Nucleus accumbens (tissue), 56 donors: ENCODE results near the gene TAMM41.
A peak's percentile ranks its signal among the peaks of the same experiment; 100 is the strongest.
"Not testable (repeated sequence)": the region's sequence is repeated elsewhere in the genome, so short reads cannot be mapped to it uniquely, and the experiment has no call there.

Experiments
- DNase-seq, 56 donors: peaks; one replicate each; lab custom pipeline; 2025; lab: John Stamatoyannopoulos, UW

Gene TAMM41

DNA sequence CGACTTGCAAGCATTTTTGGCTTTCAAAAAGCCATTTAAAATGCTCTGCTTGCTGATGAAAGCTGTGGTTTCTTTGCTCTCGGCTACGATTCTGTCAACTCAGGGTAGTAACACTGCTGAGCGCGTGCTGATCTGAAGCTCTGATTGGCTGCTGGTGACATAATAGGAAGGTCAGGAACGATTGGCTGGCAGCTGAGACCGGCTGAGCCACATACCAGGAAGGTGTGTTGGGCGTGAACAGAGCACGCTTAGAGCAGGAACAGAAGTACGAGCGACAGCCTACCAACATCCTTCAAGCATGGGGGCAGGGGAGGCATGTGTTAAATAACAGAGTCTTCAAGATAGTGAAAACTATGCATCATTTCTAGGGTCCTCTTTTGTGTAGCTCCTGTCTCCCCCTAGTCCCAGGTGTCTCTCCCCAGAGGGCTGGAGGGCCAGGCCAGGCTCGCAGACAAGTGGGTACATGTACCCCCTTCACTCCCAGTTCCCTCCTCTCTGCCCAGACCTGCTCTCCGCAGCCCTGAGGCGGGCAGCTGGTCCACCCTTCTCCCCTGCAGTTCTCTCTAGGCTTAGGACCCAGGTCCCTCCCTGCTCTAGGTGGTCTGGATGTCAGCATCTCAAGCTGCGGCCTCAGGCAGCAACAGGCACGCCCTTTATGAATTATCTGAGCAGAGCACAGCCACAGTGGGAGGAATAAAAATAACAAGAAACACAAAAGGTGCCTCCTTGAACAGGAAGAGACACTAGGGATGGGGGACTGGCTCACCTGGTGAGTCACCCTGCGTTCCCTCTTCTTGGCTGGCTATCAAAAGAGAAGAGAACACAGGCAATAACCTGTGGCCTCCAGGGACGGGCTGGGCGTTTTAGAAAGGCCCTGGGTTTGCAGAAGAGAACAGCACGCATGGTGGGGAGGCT lies 76.0 kb downstream of the TAMM41 start:
- peak in 50 of 56 donors; percentile 3 to 88 (median 46) for DNase-seq

DNA sequence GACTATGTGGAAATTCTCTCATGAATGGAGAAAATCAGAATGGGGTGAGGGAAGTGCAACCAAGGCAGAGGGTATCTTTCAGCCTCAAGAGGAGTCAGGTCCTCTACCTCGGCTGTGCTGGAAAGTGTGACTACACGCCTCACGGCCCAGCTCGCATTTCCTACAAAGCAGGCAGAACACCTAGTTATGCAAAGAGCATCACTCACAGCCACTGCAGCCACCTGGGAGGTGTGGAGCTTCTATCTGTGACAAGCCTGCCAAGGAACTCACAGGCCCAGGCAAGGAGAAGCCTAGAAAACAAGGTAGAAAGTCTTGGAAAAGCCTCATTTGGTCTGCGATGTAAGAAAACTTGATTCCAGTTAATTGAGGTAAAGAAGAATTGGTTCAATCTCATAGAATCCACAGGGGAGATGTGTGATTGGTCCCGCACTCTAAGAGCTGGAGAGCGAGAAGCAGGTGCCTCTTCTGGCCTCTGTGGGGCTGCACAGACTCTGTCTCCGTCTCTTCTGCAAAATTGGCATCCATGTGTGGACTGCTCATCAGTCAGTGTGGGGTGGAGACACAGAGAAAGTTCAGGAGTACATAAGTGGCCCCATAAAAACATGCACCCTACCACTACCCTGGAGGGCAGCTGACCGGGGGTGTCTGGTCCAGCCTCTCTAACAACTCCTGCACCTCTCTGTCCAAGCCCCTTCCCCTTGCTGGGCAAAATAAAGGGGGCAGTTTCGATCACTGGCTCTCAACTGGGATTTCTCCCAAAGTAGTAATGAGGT lies 76.8 kb downstream of the TAMM41 start:
- peak in 3 of 56 donors; percentile 3 to 27 (median 16) for DNase-seq

DNA sequence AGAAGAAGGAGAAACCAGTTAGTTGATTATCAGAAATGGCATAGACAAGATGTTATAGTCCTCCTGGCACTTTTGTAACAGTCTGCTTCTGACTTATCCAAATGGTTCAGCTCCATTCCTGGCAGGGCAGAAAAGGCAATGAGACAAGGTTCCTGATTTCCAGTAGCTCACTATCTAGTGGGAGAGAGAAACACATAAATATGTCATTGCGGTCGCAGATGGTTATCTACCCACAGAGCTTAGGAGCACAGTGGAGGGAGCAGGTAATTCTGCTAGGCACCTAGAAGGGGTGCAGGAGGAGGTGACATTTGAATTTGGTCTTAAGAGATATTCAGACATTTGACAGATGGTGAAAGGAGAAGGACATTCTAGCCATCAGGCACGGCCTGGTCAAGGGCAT lies 78.1 kb downstream of the TAMM41 start:
- DNase-seq = no peak

GRCh38 chr3:11764931-11765363 lies 81.7 kb downstream of the TAMM41 start:
- no peak for DNase-seq

DNA sequence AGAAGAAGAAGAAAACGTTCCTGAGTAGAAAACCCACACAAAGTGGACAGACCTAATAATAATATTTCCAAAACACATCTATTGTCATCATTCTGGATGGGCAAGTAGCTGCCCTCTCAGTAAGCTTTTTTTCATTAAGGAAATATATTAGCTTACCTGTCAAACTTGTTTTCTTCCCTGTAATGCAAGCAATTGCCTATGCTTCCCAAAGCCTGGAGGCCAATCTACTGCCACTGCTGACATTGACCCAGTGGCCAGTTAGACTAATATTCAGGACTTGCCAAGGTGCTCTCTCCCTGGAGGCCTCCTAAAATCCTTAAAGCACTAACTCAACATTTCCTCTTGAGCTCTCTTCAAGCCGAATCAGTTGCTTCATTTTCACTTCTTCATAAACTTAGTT lies 86.7 kb downstream of the TAMM41 start:
- no peak for DNase-seq

DNA sequence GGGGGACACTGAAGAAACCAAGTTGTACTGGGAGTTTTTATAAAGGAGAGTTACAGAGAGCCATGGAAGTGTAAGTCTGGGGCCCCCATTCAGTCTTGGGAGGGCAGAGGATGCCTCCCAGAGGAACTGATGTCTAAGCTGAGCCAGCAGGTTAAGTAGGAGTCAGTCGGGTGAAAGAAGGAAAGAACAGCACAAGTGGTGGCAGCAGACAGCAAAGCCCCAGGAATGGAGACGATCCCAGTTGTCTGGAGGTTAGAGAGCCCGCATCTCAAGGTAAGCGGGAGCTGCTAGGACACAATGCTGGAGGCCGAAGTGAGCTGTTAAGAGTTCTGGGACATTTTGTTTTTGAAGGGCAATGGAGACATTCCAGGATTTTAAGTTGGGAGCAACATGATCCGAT lies 88.8 kb downstream of the TAMM41 start:
- DNase-seq = no peak

GRCh38 chr3:11757441-11757875 lies 89.2 kb downstream of the TAMM41 start:
- no peak for DNase-seq

GRCh38 chr3:11755276-11755675 lies 91.4 kb downstream of the TAMM41 start:
- DNase-seq = no peak

GRCh38 chr3:11752254-11752653 lies 94.4 kb downstream of the TAMM41 start:
- not testable (repeated sequence) for DNase-seq

DNA sequence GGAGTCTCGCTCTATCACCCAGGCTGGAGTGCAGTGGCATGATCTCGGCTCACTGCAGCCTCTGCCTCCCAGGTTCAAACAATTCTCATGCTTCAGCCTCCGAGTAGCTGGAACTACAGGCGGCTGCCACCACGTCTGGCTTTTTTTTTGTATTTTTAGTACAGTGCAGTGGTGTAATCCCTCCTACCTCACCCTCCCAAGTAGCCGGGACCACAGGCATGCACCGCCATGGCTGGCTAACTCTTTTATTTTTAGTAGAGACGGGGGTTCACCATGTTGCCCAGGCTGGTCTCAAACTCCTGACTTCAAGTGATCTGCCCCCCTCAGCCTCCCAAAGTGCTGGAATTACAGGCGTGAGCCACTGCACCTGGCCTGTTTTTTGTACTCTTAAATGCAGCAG lies 98.4 kb downstream of the TAMM41 start:
- not testable (repeated sequence) for DNase-seq
